Measurements from ENCODE around the gene COL4A6. TPM values are rescaled to one million over a fixed set of nuclear protein-coding genes. Genes with fewer than 3 reads are reported as not detected.

COL4A6 gene
- total RNA-seq, 4 donors from 2014 or later, result 0.16 to 6.2 (median 1.5) TPM

- no peak for TF ChIP-seq CTCF (IDR thresholded peaks at IDR 0.05; ENCODE audit: low read depth)
Observed at GRCh38 chrX:108297290-108297689, 140.9 kb downstream of the COL4A6 start.

GRCh38 chrX:108292053-108292452, 146.2 kb downstream of the COL4A6 start:
- TF ChIP-seq CTCF (IDR thresholded peaks at IDR 0.05; ENCODE audit: low read depth), result no peak

GRCh38 chrX:108285918-108286317, 152.3 kb downstream of the COL4A6 start:
- TF ChIP-seq CTCF (IDR thresholded peaks at IDR 0.05; ENCODE audit: low read depth), result no peak

GRCh38 chrX:108285356-108285755, 152.9 kb downstream of the COL4A6 start:
- no peak for TF ChIP-seq CTCF (IDR thresholded peaks at IDR 0.05; ENCODE audit: low read depth)

GRCh38 chrX:108275732-108276131, 162.5 kb downstream of the COL4A6 start:
- no peak for TF ChIP-seq CTCF (IDR thresholded peaks at IDR 0.05; ENCODE audit: low read depth)

GRCh38 chrX:108271397-108271787, 166.8 kb downstream of the COL4A6 start:
- no peak for TF ChIP-seq CTCF (IDR thresholded peaks at IDR 0.05; ENCODE audit: low read depth)

- TF ChIP-seq CTCF (IDR thresholded peaks at IDR 0.05; ENCODE audit: low read depth), result no peak
Observed at GRCh38 chrX:108270739-108271396, 167.4 kb downstream of the COL4A6 start.
